ENCODE measurements around the gene SRGAP2C.
"Not testable (repeated sequence)": the region's sequence is repeated elsewhere in the genome, so short reads cannot be mapped to it uniquely, and the experiment has no call there.

The SRGAP2C gene

GRCh38 chr1:121184290-121185127 is at the start of gene SRGAP2C, which contains the start of gene FAM72B:
SRGAP2C (plus strand) TSS chr1:121184975; CDS start chr1:121187447, 2,472 bp downstream.
FAM72B (minus strand) TSS chr1:121184340; CDS start chr1:121183489, 851 bp downstream.
- H3K27me3 ChIP-seq; H3K4me1 ChIP-seq; H3K9me3 ChIP-seq; intact Hi-C loops (cut with DNase I; ENCODE audit: low total_unique reads); H3K36me3 ChIP-seq: not testable (repeated sequence)
- Histone ChIP-seq H3K27ac (peak within 1 kb of the TSS; percentile 77 to 78), H3K4me3 (peak within 1 kb of the TSS; percentile 53 to 54)
- DNase-seq: peak; percentile 98 to 99

GRCh38 chr1:121140393-121140792 is 44.4 kb upstream of the SRGAP2C start:
- intact Hi-C loops (cut with DNase I; ENCODE audit: low total_unique reads); H3K9me3 ChIP-seq; H3K27ac ChIP-seq; H3K4me1 ChIP-seq; H3K27me3 ChIP-seq; H3K36me3 ChIP-seq; H3K4me3 ChIP-seq; DNase-seq: not testable (repeated sequence)

- peak in 1 of 2 experiments; percentile 27 for TF ChIP-seq CTCF (IDR thresholded peaks at IDR 0.05)
- H3K27me3 ChIP-seq; H3K4me3 ChIP-seq; H3K36me3 ChIP-seq; H3K27ac ChIP-seq; intact Hi-C loops (cut with DNase I; ENCODE audit: low total_unique reads); DNase-seq; H3K4me1 ChIP-seq; H3K9me3 ChIP-seq: not testable (repeated sequence)
Measured at GRCh38 chr1:121148489-121149190, 36.1 kb upstream of the SRGAP2C start.

GRCh38 chr1:121151294-121151693 is 33.5 kb upstream of the SRGAP2C start:
- DNase-seq; H3K9me3 ChIP-seq; H3K27ac ChIP-seq; H3K4me1 ChIP-seq; intact Hi-C loops (cut with DNase I; ENCODE audit: low total_unique reads); H3K4me3 ChIP-seq; H3K27me3 ChIP-seq; H3K36me3 ChIP-seq: not testable (repeated sequence)

GRCh38 chr1:121152788-121153187 is 32.0 kb upstream of the SRGAP2C start:
- H3K9me3 ChIP-seq; H3K4me1 ChIP-seq; DNase-seq; H3K27ac ChIP-seq; intact Hi-C loops (cut with DNase I; ENCODE audit: low total_unique reads); H3K27me3 ChIP-seq; H3K36me3 ChIP-seq; H3K4me3 ChIP-seq: not testable (repeated sequence)

- DNase-seq; H3K27ac ChIP-seq; H3K36me3 ChIP-seq; H3K4me1 ChIP-seq; H3K4me3 ChIP-seq; H3K9me3 ChIP-seq; H3K27me3 ChIP-seq; intact Hi-C loops (cut with DNase I; ENCODE audit: low total_unique reads): not testable (repeated sequence)
Measured at GRCh38 chr1:121154811-121155210, 30.0 kb upstream of the SRGAP2C start.

- peak in 1 of 2 experiments; percentile 13 for TF ChIP-seq CTCF (IDR thresholded peaks at IDR 0.05)
- H3K4me3 ChIP-seq; H3K9me3 ChIP-seq; H3K36me3 ChIP-seq; H3K4me1 ChIP-seq; H3K27ac ChIP-seq; H3K27me3 ChIP-seq; intact Hi-C loops (cut with DNase I; ENCODE audit: low total_unique reads): not testable (repeated sequence)
- peak in 1 of 2 donors; percentile 22 for DNase-seq
Measured at GRCh38 chr1:121155671-121156358, 29.0 kb upstream of the SRGAP2C start.

GRCh38 chr1:121156958-121157603 is 27.7 kb upstream of the SRGAP2C start:
- H3K9me3 ChIP-seq; H3K27me3 ChIP-seq; H3K4me3 ChIP-seq; intact Hi-C loops (cut with DNase I; ENCODE audit: low total_unique reads); H3K27ac ChIP-seq; H3K36me3 ChIP-seq; DNase-seq; H3K4me1 ChIP-seq: not testable (repeated sequence)

- H3K27me3 ChIP-seq; H3K27ac ChIP-seq; H3K4me3 ChIP-seq; intact Hi-C loops (cut with DNase I; ENCODE audit: low total_unique reads); H3K9me3 ChIP-seq; H3K36me3 ChIP-seq; DNase-seq; H3K4me1 ChIP-seq: not testable (repeated sequence)
Measured at GRCh38 chr1:121157609-121158008, 27.2 kb upstream of the SRGAP2C start.

GRCh38 chr1:121160118-121160517 is 24.7 kb upstream of the SRGAP2C start:
- H3K27ac ChIP-seq; H3K4me3 ChIP-seq; H3K27me3 ChIP-seq; H3K4me1 ChIP-seq; H3K9me3 ChIP-seq; DNase-seq; H3K36me3 ChIP-seq; intact Hi-C loops (cut with DNase I; ENCODE audit: low total_unique reads): not testable (repeated sequence)

- H3K27ac ChIP-seq; H3K4me3 ChIP-seq; H3K27me3 ChIP-seq; H3K4me1 ChIP-seq; intact Hi-C loops (cut with DNase I; ENCODE audit: low total_unique reads); H3K9me3 ChIP-seq; DNase-seq; H3K36me3 ChIP-seq: not testable (repeated sequence)
Measured at GRCh38 chr1:121161199-121161901, 23.4 kb upstream of the SRGAP2C start.

Measured in tibial artery (tissue), 4 donors.